HEK293T (cell line): ENCODE results near the gene EIPR1.

Experiments used
- ARNT ChIP-seq: fragments of 450-650 bp; IDR thresholded peaks from 2 replicates; pipeline ENCODE4 v1.6.1; 2017; ENCODE audit warnings: mild to moderate bottlenecking
- BHLHE40 ChIP-seq: fragments of 450-650 bp; IDR thresholded peaks from 2 replicates; pipeline ENCODE4 v1.6.1; 2016; ENCODE audit warnings: mild to moderate bottlenecking, moderate library complexity, borderline replicate concordance
- CTBP1 ChIP-seq: fragments of 450-650 bp; IDR thresholded peaks from 2 replicates; pipeline ENCODE4 v1.6.1; 2016; ENCODE audit warnings: borderline replicate concordance
- ELF4 ChIP-seq: fragments of 450-650 bp; IDR thresholded peaks from 2 replicates; pipeline ENCODE4 v1.6.1; 2017; ENCODE audit warnings: antibody characterized with exemption
- FOXA1 ChIP-seq: fragments of 450-650 bp; IDR thresholded peaks from 2 replicates; pipeline ENCODE4 v1.6.1; 2016; ENCODE audit warnings: mild to moderate bottlenecking
- FOXK2 ChIP-seq: fragments of 450-650 bp; IDR thresholded peaks from 2 replicates; pipeline ENCODE4 v1.6.1; 2016; ENCODE audit warnings: mild to moderate bottlenecking
- FOXM1 ChIP-seq: fragments of 450-650 bp; IDR thresholded peaks from 2 replicates; pipeline ENCODE4 v1.6.1; 2017; ENCODE audit warnings: mild to moderate bottlenecking, borderline replicate concordance
- HDGF ChIP-seq: fragments of 450-650 bp; IDR thresholded peaks from 2 replicates; pipeline ENCODE4 v1.6.1; 2017; ENCODE audit warnings: antibody characterized with exemption, borderline replicate concordance
- NFRKB ChIP-seq: fragments of 450-650 bp; IDR thresholded peaks from 2 replicates; pipeline ENCODE4 v1.6.1; 2016; ENCODE audit warnings: mild to moderate bottlenecking, moderate library complexity
- SP1 ChIP-seq: fragments of 450-650 bp; IDR thresholded peaks from 2 replicates; pipeline ENCODE4 v1.6.1; 2017
- SUZ12 ChIP-seq: fragments of 450-650 bp; IDR thresholded peaks from 2 replicates; pipeline ENCODE4 v1.6.1; 2016; ENCODE audit warnings: mild to moderate bottlenecking
- ZNF384 ChIP-seq: fragments of 450-650 bp; IDR thresholded peaks from 2 replicates; pipeline ENCODE4 v1.6.1; 2016
- TF ChIP-seq, protein P1 (sequence below): fragments of 450-650 bp; IDR thresholded peaks from 2 replicates; pipeline ENCODE4 v1.6.1; 2016

DNA sequence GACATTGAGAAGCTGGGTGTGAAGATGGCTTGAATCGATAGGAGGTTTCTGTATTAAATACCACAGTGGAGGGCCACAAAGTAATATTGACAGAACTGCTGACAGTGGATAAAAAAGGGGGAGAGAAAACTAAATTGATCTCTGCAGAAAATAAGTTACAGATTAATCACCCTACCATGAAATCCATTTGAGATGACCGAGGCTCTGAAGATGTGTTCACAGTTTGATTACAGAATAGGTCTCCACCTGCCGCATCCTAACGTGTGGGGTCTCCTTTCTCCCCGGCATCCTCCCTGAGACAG lies 165.6 kb downstream of the EIPR1 start:
- no peak for TF ChIP-seq FOXM1
- TF ChIP-seq SUZ12: no peak
- no peak for TF ChIP-seq BHLHE40
- no peak for TF ChIP-seq SP1
- no peak for TF ChIP-seq CTBP1
- TF ChIP-seq FOXA1: no peak
- TF ChIP-seq HDGF: no peak
- no peak for TF ChIP-seq ARNT
- TF ChIP-seq ELF4: no peak
- TF ChIP-seq ZNF384: no peak
- no peak for TF ChIP-seq NFRKB
- no peak for TF ChIP-seq FOXK2
- TF ChIP-seq, protein P1, sequence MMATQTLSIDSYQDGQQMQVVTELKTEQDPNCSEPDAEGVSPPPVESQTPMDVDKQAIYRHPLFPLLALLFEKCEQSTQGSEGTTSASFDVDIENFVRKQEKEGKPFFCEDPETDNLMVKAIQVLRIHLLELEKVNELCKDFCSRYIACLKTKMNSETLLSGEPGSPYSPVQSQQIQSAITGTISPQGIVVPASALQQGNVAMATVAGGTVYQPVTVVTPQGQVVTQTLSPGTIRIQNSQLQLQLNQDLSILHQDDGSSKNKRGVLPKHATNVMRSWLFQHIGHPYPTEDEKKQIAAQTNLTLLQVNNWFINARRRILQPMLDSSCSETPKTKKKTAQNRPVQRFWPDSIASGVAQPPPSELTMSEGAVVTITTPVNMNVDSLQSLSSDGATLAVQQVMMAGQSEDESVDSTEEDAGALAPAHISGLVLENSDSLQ: no peak
